HEK293 (cell line): ENCODE results near the gene LARP1.

Experiments used
- CTCF ChIA-PET: fragments of 350-600 bp; formaldehyde crosslinking; extraction: SDS; loops from one replicate; lab custom pipeline; 2021; ENCODE audit warnings: antibody characterized with exemption; lab: Yijun Ruan, JAX
- POLR2A ChIA-PET: fragments of 300-600 bp; formaldehyde crosslinking; extraction: SDS; loops from one replicate; lab custom pipeline; 2020; ENCODE audit warnings: antibody characterized with exemption, inconsistent platforms; lab: Yijun Ruan, JAX
- H3K27ac ChIP-seq: fragments of 200-500 bp; sonication (Bioruptor generic); 2 replicates; pipeline ENCODE4 v1.5.1; 2014; ENCODE audit warnings: low read depth, low read length, control low read depth, inconsistent platforms; ENCODE audit errors: extremely low read depth
- H3K36me3 ChIP-seq, 2 experiments: fragments of 200-500 bp in 1 of 2; sonication (Bioruptor generic) in 1 of 2; 1 replicate in 1 of 2; 2 replicates in 1 of 2; pipeline ENCODE4 v1.5.1; 2014 to 2017; ENCODE audit warnings: inconsistent platforms in 2 of 2, low read length in 2 of 2; ENCODE audit not compliant: control insufficient read depth in 2 of 2, insufficient read depth in 1 of 2
- H3K4me1 ChIP-seq: fragments of 200-500 bp; sonication (Bioruptor generic); 2 replicates; pipeline ENCODE4 v1.5.1; 2014; ENCODE audit warnings: mild to moderate bottlenecking, low read length, inconsistent platforms; ENCODE audit not compliant: control insufficient read depth, insufficient read depth
- H3K4me3 ChIP-seq: 2 replicates; pipeline ENCODE4 v1.5.1; 2011; ENCODE audit warnings: low read depth, mild to moderate bottlenecking, control low read depth, low read length, moderate library complexity
- H3K9me3 ChIP-seq: fragments of 200-500 bp; sonication (Bioruptor generic); 2 replicates; pipeline ENCODE4 v1.5.1; 2014; ENCODE audit warnings: low read depth, low read length, inconsistent platforms; ENCODE audit not compliant: control insufficient read depth, insufficient read depth
- BCL11A ChIP-seq: fragments of 450-650 bp; formaldehyde crosslinking; IDR thresholded peaks from 2 replicates; pipeline ENCODE4 v1.5.1; 2016; ENCODE audit warnings: low read depth, missing biosample characterization, missing genetic modification characterization
- GFI1B ChIP-seq: fragments of 450-650 bp; formaldehyde crosslinking; IDR thresholded peaks from 2 replicates; pipeline ENCODE4 v1.5.1; 2016; ENCODE audit warnings: missing biosample characterization, missing genetic modification characterization
- GLI4 ChIP-seq: fragments of 450-650 bp; formaldehyde crosslinking; IDR thresholded peaks from 2 replicates; pipeline ENCODE4 v1.5.1; 2016; ENCODE audit warnings: missing biosample characterization, missing genetic modification characterization
- GLIS1 ChIP-seq: fragments of 450-650 bp; formaldehyde crosslinking; IDR thresholded peaks from 2 replicates; pipeline ENCODE4 v1.5.1; 2016; ENCODE audit warnings: missing biosample characterization, missing genetic modification characterization
- GLIS2 ChIP-seq: fragments of 450-650 bp; formaldehyde crosslinking; IDR thresholded peaks from 2 replicates; pipeline ENCODE4 v1.5.1; 2016; ENCODE audit warnings: missing biosample characterization, missing genetic modification characterization
- KLF17 ChIP-seq: fragments of 450-650 bp; formaldehyde crosslinking; IDR thresholded peaks from 2 replicates; pipeline ENCODE4 v1.5.1; 2016; ENCODE audit warnings: missing biosample characterization, missing genetic modification characterization
- KLF8 ChIP-seq: fragments of 450-650 bp; formaldehyde crosslinking; IDR thresholded peaks from 2 replicates; pipeline ENCODE4 v1.5.1; 2016; ENCODE audit warnings: missing biosample characterization, missing genetic modification characterization
- KLF9 ChIP-seq: fragments of 450-650 bp; formaldehyde crosslinking; IDR thresholded peaks from 2 replicates; pipeline ENCODE4 v1.5.1; 2016; ENCODE audit warnings: missing biosample characterization, missing genetic modification characterization, low read depth
- MZF1 ChIP-seq: fragments of 450-650 bp; formaldehyde crosslinking; IDR thresholded peaks from 2 replicates; pipeline ENCODE4 v1.5.1; 2017; ENCODE audit warnings: missing biosample characterization, missing genetic modification characterization, borderline replicate concordance
- OVOL3 ChIP-seq: fragments of 450-650 bp; formaldehyde crosslinking; IDR thresholded peaks from 2 replicates; pipeline ENCODE4 v1.5.1; 2016; ENCODE audit warnings: missing biosample characterization, missing genetic modification characterization
- SP2 ChIP-seq: fragments of 450-650 bp; formaldehyde crosslinking; IDR thresholded peaks from 2 replicates; pipeline ENCODE4 v1.5.1; 2016; ENCODE audit warnings: missing biosample characterization, missing genetic modification characterization
- SP3 ChIP-seq: fragments of 450-650 bp; formaldehyde crosslinking; IDR thresholded peaks from 2 replicates; pipeline ENCODE4 v1.5.1; 2016; ENCODE audit warnings: missing biosample characterization, missing genetic modification characterization
- WT1 ChIP-seq: fragments of 450-650 bp; formaldehyde crosslinking; IDR thresholded peaks from 2 replicates; pipeline ENCODE4 v1.5.1; 2016; ENCODE audit warnings: missing biosample characterization, missing genetic modification characterization
- ZFHX2 ChIP-seq: fragments of 450-650 bp; formaldehyde crosslinking; conservative IDR thresholded peaks from 2 replicates; pipeline ENCODE4 v1.5.1; 2016; ENCODE audit warnings: missing biosample characterization, missing genetic modification characterization
- ZFP3 ChIP-seq: fragments of 450-650 bp; formaldehyde crosslinking; IDR thresholded peaks from 2 replicates; pipeline ENCODE4 v1.5.1; 2016; ENCODE audit warnings: low read depth, missing biosample characterization, missing genetic modification characterization
- ZIC2 ChIP-seq: fragments of 450-650 bp; formaldehyde crosslinking; IDR thresholded peaks from 2 replicates; pipeline ENCODE4 v1.5.1; 2016; ENCODE audit warnings: missing biosample characterization, missing genetic modification characterization
- ZNF211 ChIP-seq: fragments of 450-650 bp; formaldehyde crosslinking; IDR thresholded peaks from 2 replicates; pipeline ENCODE4 v1.5.1; 2016; ENCODE audit warnings: low read depth, missing biosample characterization, missing genetic modification characterization
- ZNF26 ChIP-seq: fragments of 450-650 bp; formaldehyde crosslinking; IDR thresholded peaks from 2 replicates; pipeline ENCODE4 v1.5.1; 2016; ENCODE audit warnings: missing biosample characterization, missing genetic modification characterization
- ZNF311 ChIP-seq: fragments of 450-650 bp; formaldehyde crosslinking; IDR thresholded peaks from 2 replicates; pipeline ENCODE4 v1.5.1; 2017; ENCODE audit warnings: missing biosample characterization, missing genetic modification characterization, borderline replicate concordance
- ZNF514 ChIP-seq: fragments of 450-650 bp; formaldehyde crosslinking; IDR thresholded peaks from 2 replicates; pipeline ENCODE4 v1.5.1; 2016; ENCODE audit warnings: missing biosample characterization, missing genetic modification characterization
- ZNF645 ChIP-seq: fragments of 450-650 bp; formaldehyde crosslinking; IDR thresholded peaks from 2 replicates; pipeline ENCODE4; 2016; ENCODE audit warnings: missing biosample characterization, missing genetic modification characterization
- ZNF660 ChIP-seq: fragments of 450-650 bp; IDR thresholded peaks from 2 replicates; pipeline ENCODE4 v1.5.1; 2018; ENCODE audit warnings: missing biosample characterization, mild to moderate bottlenecking, missing genetic modification characterization
- ZNF670 ChIP-seq: fragments of 450-650 bp; formaldehyde crosslinking; IDR thresholded peaks from 2 replicates; pipeline ENCODE4 v1.5.1; 2016; ENCODE audit warnings: missing biosample characterization, missing genetic modification characterization, low read depth
- ZSCAN30 ChIP-seq: fragments of 450-650 bp; IDR thresholded peaks from 2 replicates; pipeline ENCODE4 v1.5.1; 2018; ENCODE audit warnings: missing biosample characterization, mild to moderate bottlenecking, missing genetic modification characterization, moderate library complexity
- TF ChIP-seq, protein P1 (sequence below): fragments of 450-650 bp; formaldehyde crosslinking; IDR thresholded peaks from 2 replicates; pipeline ENCODE4 v1.5.1; 2016; ENCODE audit warnings: missing biosample characterization, missing genetic modification characterization
- TF ChIP-seq, protein P2 (sequence below): fragments of 450-650 bp; formaldehyde crosslinking; IDR thresholded peaks from 2 replicates; pipeline ENCODE4 v1.5.1; 2017; ENCODE audit warnings: missing biosample characterization, mild to moderate bottlenecking, missing genetic modification characterization, moderate library complexity
- TF ChIP-seq, protein P3 (sequence below): fragments of 450-650 bp; formaldehyde crosslinking; IDR thresholded peaks from 2 replicates; pipeline ENCODE4 v1.5.1; 2016; ENCODE audit warnings: missing biosample characterization, missing genetic modification characterization
- TF ChIP-seq, protein P4 (sequence below): fragments of 450-650 bp; formaldehyde crosslinking; IDR thresholded peaks from 2 replicates; pipeline ENCODE4 v1.5.1; 2017; ENCODE audit warnings: missing biosample characterization, missing genetic modification characterization

The LARP1 gene

GRCh38 chr5:154755361-154756008 lies at the start of gene LARP1:
TSS of gene LARP1 (plus strand) at chr5:154755377. CDS start at chr5:154755758, 381 bp downstream.
- ChIA-PET POLR2A (no interaction called here), CTCF (no interaction called here)
- Histone ChIP-seq H3K4me1 (peaks cover 30% of the 10 kb centered on the region), H3K4me3 (peak within 1 kb of the TSS; percentile 88), H3K36me3 (no peaks in the 10 kb centered on the region), H3K27ac (peak within 1 kb of the TSS; percentile 97), H3K9me3 (no peaks in the 10 kb centered on the region)
- TF ChIP-seq ZIC2 (tag by site-specific recombination): peak; percentile 94
- no peak for TF ChIP-seq ZNF211 (tag by site-specific recombination)
- TF ChIP-seq ZNF26 (tag by site-specific recombination): no peak
- peak; percentile 86 for TF ChIP-seq GLIS1 (tag by site-specific recombination)
- no peak for TF ChIP-seq ZNF645 (tag by site-specific recombination)
- TF ChIP-seq, protein P1, sequence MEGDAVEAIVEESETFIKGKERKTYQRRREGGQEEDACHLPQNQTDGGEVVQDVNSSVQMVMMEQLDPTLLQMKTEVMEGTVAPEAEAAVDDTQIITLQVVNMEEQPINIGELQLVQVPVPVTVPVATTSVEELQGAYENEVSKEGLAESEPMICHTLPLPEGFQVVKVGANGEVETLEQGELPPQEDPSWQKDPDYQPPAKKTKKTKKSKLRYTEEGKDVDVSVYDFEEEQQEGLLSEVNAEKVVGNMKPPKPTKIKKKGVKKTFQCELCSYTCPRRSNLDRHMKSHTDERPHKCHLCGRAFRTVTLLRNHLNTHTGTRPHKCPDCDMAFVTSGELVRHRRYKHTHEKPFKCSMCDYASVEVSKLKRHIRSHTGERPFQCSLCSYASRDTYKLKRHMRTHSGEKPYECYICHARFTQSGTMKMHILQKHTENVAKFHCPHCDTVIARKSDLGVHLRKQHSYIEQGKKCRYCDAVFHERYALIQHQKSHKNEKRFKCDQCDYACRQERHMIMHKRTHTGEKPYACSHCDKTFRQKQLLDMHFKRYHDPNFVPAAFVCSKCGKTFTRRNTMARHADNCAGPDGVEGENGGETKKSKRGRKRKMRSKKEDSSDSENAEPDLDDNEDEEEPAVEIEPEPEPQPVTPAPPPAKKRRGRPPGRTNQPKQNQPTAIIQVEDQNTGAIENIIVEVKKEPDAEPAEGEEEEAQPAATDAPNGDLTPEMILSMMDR (tag by site-specific recombination): peak; percentile 62
- 0 out of 2 replicates have a peak, but pooled peaks have one; percentile 46 for TF ChIP-seq GLI4
- TF ChIP-seq, protein P2, sequence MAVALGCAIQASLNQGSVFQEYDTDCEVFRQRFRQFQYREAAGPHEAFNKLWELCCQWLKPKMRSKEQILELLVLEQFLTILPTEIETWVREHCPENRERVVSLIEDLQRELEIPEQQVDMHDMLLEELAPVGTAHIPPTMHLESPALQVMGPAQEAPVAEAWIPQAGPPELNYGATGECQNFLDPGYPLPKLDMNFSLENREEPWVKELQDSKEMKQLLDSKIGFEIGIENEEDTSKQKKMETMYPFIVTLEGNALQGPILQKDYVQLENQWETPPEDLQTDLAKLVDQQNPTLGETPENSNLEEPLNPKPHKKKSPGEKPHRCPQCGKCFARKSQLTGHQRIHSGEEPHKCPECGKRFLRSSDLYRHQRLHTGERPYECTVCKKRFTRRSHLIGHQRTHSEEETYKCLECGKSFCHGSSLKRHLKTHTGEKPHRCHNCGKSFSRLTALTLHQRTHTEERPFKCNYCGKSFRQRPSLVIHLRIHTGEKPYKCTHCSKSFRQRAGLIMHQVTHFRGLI (tag by site-specific recombination): no peak
- TF ChIP-seq BCL11A (tag by site-specific recombination): no peak
- no peak for TF ChIP-seq ZFP3 (tag by site-specific recombination)
- TF ChIP-seq KLF9 (tag by site-specific recombination): peak; percentile 41
- TF ChIP-seq ZFHX2 (tag by site-specific recombination): peak; percentile 64
- TF ChIP-seq, protein P3, sequence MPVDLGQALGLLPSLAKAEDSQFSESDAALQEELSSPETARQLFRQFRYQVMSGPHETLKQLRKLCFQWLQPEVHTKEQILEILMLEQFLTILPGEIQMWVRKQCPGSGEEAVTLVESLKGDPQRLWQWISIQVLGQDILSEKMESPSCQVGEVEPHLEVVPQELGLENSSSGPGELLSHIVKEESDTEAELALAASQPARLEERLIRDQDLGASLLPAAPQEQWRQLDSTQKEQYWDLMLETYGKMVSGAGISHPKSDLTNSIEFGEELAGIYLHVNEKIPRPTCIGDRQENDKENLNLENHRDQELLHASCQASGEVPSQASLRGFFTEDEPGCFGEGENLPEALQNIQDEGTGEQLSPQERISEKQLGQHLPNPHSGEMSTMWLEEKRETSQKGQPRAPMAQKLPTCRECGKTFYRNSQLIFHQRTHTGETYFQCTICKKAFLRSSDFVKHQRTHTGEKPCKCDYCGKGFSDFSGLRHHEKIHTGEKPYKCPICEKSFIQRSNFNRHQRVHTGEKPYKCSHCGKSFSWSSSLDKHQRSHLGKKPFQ (tag by site-specific recombination): no peak
- peak; percentile 49; the same call in 1 of the 2 replicates for TF ChIP-seq KLF17 (tag by site-specific recombination)
- peak; percentile 4 for TF ChIP-seq SP2 (tag by site-specific recombination)
- TF ChIP-seq ZNF311 (tag by site-specific recombination): no peak
- TF ChIP-seq, protein P4, sequence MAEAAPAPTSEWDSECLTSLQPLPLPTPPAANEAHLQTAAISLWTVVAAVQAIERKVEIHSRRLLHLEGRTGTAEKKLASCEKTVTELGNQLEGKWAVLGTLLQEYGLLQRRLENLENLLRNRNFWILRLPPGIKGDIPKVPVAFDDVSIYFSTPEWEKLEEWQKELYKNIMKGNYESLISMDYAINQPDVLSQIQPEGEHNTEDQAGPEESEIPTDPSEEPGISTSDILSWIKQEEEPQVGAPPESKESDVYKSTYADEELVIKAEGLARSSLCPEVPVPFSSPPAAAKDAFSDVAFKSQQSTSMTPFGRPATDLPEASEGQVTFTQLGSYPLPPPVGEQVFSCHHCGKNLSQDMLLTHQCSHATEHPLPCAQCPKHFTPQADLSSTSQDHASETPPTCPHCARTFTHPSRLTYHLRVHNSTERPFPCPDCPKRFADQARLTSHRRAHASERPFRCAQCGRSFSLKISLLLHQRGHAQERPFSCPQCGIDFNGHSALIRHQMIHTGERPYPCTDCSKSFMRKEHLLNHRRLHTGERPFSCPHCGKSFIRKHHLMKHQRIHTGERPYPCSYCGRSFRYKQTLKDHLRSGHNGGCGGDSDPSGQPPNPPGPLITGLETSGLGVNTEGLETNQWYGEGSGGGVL (tag by site-specific recombination): peak; percentile 58
- TF ChIP-seq GLIS2 (tag by site-specific recombination): peak; percentile 78
- no peak for TF ChIP-seq MZF1 (tag by site-specific recombination)
- TF ChIP-seq SP3: no peak
- TF ChIP-seq KLF8 (tag by site-specific recombination): peak; percentile 21; the same call in 1 of the 2 replicates
- no peak; the same call in 1 of the 2 replicates for TF ChIP-seq WT1 (tag by site-specific recombination)
- peak; percentile 16; the same call in 1 of the 2 replicates for TF ChIP-seq ZSCAN30 (tag by site-specific recombination)
- TF ChIP-seq ZNF514: no peak
- TF ChIP-seq GFI1B: 0 out of 2 replicates have a peak, but pooled peaks have one; percentile 20
- TF ChIP-seq ZNF670 (tag by site-specific recombination): no peak
- 0 out of 2 replicates have a peak, but pooled peaks have one; percentile 8 for TF ChIP-seq ZNF660 (tag by site-specific recombination)
- TF ChIP-seq OVOL3 (tag by site-specific recombination): no peak; the same call in 1 of the 2 replicates
